ENCODE data around the gene PCNT.

The PCNT gene

DNA sequence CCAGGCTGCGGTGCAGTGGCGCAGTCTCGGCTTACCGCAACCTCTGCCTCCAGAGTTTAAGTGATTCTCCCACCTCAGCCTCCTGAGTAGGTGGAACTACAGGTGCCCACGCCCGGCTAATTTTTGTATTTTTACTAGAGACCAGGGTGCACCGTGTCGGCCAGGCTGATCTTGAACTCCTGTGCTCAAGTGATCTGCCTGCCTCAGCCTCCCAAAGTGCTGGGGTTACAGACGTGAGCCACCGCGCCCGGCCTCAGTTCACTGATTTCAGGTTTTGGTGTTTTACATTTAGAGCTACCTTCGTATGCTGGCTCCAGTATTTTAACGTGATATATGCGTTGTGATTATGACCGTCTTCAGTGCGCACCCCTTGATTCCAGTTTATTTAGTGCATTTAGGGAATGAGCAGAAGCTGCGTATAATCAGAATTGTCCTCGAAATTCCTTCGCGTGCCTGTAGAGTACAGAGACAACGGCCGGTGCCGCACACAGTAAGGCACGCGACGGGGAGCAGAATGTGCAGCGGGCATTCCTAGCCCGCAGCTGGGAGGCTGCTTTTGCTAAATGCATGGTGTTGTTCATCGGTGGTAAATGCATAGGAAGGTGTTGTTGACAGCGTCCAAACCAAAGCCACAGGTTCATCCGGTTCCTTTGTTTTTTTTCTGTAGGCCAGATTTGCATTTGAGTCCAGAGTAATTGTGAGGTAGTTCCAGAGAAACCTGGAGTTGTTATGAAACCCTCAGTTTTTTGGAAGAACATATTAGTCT, 85.9 kb downstream of the PCNT start:
- DNase-seq (ENCODE audit: low read depth in 2 of 2) = no peak

DNA sequence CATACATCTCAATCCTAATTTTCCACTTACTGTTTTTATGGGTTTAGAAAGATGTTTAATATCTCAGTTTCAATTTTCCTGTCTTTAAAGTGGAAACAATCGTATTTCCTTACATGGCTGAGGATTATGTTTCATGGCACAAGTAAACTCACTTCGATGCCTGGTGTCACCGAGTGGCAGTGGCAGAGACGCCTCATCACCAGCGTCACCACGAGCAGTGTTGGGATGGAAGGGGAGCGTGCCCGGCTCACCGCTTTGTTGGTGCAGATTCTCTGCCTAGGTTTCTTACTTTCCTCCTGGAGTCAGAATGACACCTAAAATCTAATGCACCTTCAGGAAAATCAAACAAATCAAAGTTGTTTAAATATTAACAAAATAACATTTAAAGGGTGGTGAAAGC, 86.6 kb downstream of the PCNT start:
- no peak for DNase-seq (ENCODE audit: low read depth in 2 of 2)

DNA sequence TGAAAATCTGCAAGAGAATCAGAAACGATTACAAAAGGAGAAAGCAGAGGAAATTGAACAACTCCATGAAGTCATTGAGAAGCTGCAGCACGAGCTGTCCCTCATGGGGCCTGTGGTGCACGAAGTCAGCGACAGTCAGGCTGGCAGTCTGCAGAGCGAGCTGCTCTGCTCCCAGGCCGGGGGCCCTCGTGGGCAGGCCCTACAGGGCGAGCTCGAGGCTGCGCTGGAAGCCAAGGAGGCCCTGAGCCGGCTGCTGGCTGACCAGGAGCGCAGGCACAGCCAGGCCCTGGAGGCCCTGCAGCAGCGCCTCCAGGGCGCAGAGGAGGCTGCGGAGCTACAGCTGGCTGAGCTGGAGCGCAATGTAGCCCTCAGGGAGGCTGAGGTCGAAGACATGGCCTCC, 87.3 kb downstream of the PCNT start:
- no peak for DNase-seq (ENCODE audit: low read depth in 2 of 2)

DNA sequence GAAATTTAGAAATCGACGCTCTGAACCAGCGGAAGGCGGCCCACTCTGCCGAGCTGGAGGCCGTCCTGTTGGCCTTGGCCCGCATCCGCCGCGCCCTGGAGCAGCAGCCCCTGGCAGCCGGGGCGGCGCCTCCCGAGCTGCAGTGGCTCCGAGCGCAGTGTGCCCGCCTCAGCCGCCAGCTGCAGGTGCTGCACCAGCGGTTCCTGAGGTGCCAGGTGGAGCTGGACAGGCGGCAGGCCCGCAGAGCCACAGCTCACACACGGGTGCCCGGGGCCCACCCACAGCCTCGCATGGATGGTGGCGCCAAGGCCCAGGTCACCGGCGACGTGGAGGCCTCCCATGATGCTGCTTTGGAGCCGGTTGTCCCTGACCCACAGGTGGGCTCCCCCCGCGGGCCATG, 87.7 kb downstream of the PCNT start:
- no peak for DNase-seq (ENCODE audit: low read depth in 2 of 2)

DNA sequence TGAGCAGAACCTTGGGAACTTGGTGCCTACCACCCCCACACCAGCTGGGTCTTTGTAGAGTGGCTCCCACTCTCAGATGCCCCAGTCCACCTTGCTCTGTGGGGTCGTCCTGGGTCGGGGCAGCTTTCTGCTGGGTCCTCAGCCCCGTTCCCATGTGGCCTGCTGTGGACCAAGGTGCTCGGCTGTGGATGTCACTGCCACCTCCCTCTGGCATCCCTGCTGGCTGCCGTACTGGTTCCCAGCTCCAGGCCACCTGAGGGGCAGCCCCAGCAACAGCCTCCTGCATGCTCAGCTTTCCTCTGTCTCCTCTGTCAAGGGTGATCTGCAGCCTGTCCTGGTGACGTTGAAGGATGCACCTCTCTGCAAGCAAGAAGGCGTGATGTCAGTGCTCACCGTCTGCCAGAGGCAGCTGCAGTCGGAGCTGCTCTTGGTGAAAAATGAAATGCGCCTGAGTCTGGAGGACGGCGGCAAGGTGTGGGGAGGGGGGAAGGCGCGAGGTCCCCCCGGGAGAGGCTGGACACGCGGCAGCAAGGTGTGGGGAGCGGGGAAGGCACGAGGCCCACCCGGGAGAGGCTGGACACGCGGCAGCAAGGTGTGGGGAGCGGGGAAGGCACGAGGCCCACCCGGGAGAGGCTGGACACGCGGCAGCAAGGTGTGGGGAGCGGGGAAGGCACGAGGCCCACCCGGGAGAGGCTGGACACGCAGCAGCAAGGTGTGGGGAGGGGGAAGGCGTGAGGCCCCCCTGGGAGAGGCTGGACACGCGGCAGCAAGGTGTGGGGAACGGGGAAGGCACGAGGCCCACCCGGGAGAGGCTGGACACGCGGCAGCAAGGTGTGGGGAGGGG, 88.8 kb downstream of the PCNT start:
- no peak for DNase-seq (ENCODE audit: low read depth in 2 of 2)

DNA sequence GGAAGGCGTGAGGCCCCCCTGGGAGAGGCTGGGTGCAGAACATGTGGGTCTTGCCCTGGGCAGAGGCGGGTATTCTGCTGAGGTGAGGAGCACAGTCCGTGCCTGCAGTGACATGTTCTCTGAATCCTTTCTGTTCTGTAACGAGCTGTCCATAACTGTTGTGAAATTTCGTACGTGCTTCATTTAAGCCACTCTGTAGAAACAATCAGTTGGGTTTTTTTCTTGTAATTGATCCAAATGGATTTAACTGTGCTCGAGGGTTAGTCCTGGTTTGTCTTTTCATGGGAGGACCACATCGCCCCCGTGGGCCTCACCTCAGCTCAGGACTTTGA, 89.4 kb downstream of the PCNT start:
- no peak for DNase-seq (ENCODE audit: low read depth in 2 of 2)

GRCh38 chr21:46414965-46415275, 91.0 kb downstream of the PCNT start:
- no peak for DNase-seq (ENCODE audit: low read depth in 2 of 2)

DNA sequence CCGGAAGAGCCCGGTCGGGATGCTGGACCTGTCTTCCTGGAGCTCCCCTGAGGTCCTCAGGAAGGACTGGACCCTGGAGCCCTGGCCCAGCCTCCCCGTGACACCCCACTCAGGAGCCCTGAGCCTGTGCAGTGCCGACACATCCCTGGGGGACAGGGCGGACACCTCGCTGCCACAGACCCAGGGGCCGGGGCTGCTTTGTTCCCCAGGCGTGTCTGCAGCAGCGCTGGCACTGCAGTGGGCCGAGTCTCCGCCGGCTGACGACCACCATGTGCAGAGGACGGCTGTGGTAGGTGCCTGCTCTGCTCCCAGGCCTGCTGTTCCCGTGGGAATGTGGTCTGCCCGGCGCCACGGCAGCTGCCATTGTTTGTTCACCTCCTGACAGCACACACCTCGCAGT, 92.6 kb downstream of the PCNT start:
- DNase-seq (ENCODE audit: low read depth in 2 of 2) = no peak

GRCh38 chr21:46418265-46418946, 94.5 kb downstream of the PCNT start:
- no peak for DNase-seq (ENCODE audit: low read depth in 2 of 2)

GRCh38 chr21:46420241-46421190, 96.6 kb downstream of the PCNT start:
- DNase-seq (ENCODE audit: low read depth in 2 of 2) = no peak

DNA sequence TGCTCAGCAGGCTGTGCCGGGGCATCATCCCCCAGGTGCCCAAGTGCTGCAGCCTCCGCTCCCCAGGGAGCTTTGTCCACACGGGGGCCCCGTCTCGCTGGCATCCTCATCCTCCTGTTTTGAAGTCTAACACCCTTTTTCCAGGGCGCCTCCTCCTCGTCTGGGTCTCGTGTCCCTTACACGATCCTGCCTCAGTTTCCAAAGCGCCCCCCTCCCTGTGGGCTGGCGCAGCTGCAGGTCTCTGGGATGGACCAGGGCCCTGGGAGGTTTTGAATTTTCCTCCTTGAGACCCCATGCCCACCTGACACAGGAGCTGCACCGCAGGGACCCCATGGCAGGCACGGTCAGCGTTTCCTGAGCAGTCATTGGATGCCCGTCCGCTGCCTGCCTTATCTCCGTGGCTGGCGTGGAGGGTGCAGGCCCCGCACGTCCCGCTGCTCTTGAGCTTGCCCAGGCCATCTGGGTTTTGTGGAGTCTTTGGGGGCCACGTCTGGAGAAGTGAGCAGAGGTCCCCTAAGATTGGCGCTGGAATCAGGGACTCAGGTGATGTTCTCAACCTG, 97.3 kb downstream of the PCNT start:
- no peak for DNase-seq (ENCODE audit: low read depth in 2 of 2)

DNA sequence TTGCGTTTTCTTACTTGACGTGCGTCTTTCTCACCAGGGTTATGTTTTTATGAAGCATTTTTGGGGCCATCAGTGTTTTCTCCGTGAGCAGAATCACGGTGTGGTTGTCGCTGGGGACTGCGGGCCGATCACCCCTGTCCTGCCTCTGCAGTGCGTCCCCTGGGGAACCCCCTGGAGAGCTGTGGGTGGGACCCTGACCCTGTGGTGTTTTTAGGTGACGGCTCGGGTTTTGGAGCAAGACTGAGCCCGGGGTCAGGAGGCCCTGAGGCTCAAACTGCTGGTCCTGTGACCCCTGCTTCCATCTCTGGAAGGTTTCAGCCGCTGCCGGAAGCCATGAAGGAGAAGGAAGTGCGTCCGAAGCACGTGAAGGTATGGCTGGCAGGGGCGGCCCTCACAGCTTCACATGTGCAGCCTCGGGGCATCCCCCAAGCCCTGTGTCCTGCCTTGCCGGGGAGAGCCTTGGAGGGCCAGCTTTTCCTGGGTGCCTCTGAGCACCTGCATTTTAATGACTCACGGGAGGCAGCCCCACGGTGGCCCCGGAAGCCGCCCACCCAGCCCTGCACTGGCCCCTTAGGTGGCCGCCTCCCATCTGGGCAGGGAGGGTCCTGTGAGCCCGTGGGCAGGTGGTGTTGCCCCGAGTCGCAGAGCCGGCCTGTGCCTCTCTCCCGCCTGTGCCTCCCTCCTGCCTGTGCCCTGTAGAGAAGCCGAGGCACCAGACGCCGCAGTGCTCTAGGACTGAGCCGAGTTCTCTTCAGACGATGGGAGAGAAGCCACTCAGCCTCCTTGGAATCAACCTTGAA, 98.0 kb downstream of the PCNT start:
- no peak for DNase-seq (ENCODE audit: low read depth in 2 of 2)

GRCh38 chr21:46422636-46423241, 98.8 kb downstream of the PCNT start:
- no peak for DNase-seq (ENCODE audit: low read depth in 2 of 2)

DNA sequence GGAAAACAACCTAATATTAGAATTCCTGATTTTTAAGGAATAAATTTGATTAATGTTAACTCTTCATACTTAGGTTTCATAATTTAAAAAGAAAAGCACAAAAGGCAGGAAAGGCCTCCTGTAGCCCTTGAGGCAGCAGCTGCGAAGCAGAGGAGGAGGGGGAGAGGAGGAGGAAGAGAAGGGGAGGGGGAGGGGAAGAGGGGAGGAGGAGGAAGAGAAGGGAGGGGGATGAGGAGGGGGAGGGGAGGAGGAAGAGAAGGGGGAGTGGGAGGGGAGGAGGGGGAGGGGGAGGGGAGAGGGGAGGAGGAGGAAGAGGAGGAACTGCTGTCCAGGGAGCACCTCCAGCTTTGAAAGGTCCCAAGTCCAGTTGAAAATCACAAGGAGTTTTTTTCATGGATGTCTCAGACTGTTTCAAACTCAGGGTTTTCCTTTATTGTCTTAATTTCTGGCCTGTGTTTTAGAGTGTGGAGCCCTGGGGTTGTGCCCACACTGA, 99.6 kb downstream of the PCNT start:
- DNase-seq (ENCODE audit: low read depth in 2 of 2) = no peak

GRCh38 chr21:46424039-46424591, 100.2 kb downstream of the PCNT start:
- DNase-seq (ENCODE audit: low read depth in 2 of 2) = no peak

- no peak for DNase-seq (ENCODE audit: low read depth in 2 of 2)
Observed at GRCh38 chr21:46424621-46425020, 100.7 kb downstream of the PCNT start.

- no peak for DNase-seq (ENCODE audit: low read depth in 2 of 2)
Observed at GRCh38 chr21:46425041-46425440, 101.1 kb downstream of the PCNT start.

GRCh38 chr21:46425571-46425970, 101.6 kb downstream of the PCNT start:
- no peak for DNase-seq (ENCODE audit: low read depth in 2 of 2)

- no peak for DNase-seq (ENCODE audit: low read depth in 2 of 2)
Observed at GRCh38 chr21:46426313-46427046, 102.5 kb downstream of the PCNT start.

All from stimulated activated CD4-positive, alpha-beta T cell treated with anti-CD3 and anti-CD28 coated beads, Interleukin-1b, Interleukin-23, amount 100 ng/mL, for 1 hour (primary cell).